K562 (cell line): ENCODE data around the gene SCNN1A. TPM values are rescaled to one million over a fixed set of nuclear protein-coding genes. Genes with fewer than 3 reads are reported as not detected.
A peak's percentile ranks its signal among the peaks of the same experiment; 100 is the strongest.

Experiments used
- EHMT2 ChIP-seq: fragments of 450-650 bp; IDR thresholded peaks from 2 replicates; pipeline ENCODE4 v1.6.1; 2018; ENCODE audit warnings: antibody characterized with exemption
- EP400 ChIP-seq: fragments of 450-650 bp; IDR thresholded peaks from 2 replicates; pipeline ENCODE4 v1.6.1; 2017; ENCODE audit warnings: antibody characterized with exemption, mild to moderate bottlenecking, moderate library complexity
- ETS2 ChIP-seq: IDR thresholded peaks from 2 replicates; pipeline ENCODE4 v1.6.1; 2016; ENCODE audit warnings: borderline replicate concordance, missing genetic modification characterization, mild to moderate bottlenecking, moderate library complexity, missing compliant biosample characterization; ENCODE audit not compliant: poor library complexity, severe bottlenecking
- GATAD2B ChIP-seq: fragments of 450-650 bp; IDR thresholded peaks from 2 replicates; pipeline ENCODE4 v1.6.1; 2017; ENCODE audit warnings: mild to moderate bottlenecking, borderline replicate concordance
- KLF6 ChIP-seq: fragments of 250-450 bp; sonication (Bioruptor Pico); IDR thresholded peaks from 2 replicates; pipeline ENCODE4 v1.4.0; 2020; ENCODE audit warnings: mild to moderate bottlenecking, moderate library complexity, borderline replicate concordance
- MCM2 ChIP-seq: fragments of 450-650 bp; IDR thresholded peaks from 2 replicates; pipeline ENCODE4 v1.6.1; 2017; ENCODE audit warnings: low read depth, mild to moderate bottlenecking
- NCOR1 ChIP-seq: fragments of 450-650 bp; IDR thresholded peaks from 2 replicates; pipeline ENCODE4 v1.6.1; 2016; ENCODE audit warnings: mild to moderate bottlenecking, moderate library complexity
- NFYB ChIP-seq: IDR thresholded peaks from 2 replicates; pipeline ENCODE4 v1.6.1; 2011; ENCODE audit warnings: mild to moderate bottlenecking, moderate library complexity; ENCODE audit not compliant: insufficient read length; ENCODE audit errors: extremely low read depth
- PHF8 ChIP-seq: fragments of 200-600 bp; sonication (generic); IDR thresholded peaks from 2 replicates; pipeline ENCODE4 v1.6.1; 2012; ENCODE audit warnings: mixed run types, mild to moderate bottlenecking, inconsistent platforms, low read length, moderate library complexity, borderline replicate concordance
- PML ChIP-seq: IDR thresholded peaks from 2 replicates; pipeline ENCODE4 v1.6.1; 2012; ENCODE audit warnings: low read length, inconsistent platforms
- POLR2G ChIP-seq: fragments of 200-400 bp; formaldehyde crosslinking; IDR thresholded peaks from 2 replicates; pipeline ENCODE4 v1.6.1; 2017; ENCODE audit warnings: low read depth, mild to moderate bottlenecking, antibody characterized with exemption, low read length, moderate library complexity
- RBBP5 ChIP-seq: fragments of 200-600 bp; sonication (generic); IDR thresholded peaks from 2 replicates; pipeline ENCODE4 v1.6.1; 2012; ENCODE audit warnings: borderline replicate concordance, mild to moderate bottlenecking, low read length, control low read depth, inconsistent platforms; ENCODE audit not compliant: insufficient read depth, poor library complexity, severe bottlenecking
- SAFB2 ChIP-seq: fragments of 200-400 bp; formaldehyde crosslinking; IDR thresholded peaks from 2 replicates; pipeline ENCODE4 v1.6.1; 2018; ENCODE audit warnings: borderline replicate concordance, low read length, low read depth, moderate library complexity; ENCODE audit not compliant: severe bottlenecking
- SMAD4 ChIP-seq: fragments of 250-450 bp; sonication (Bioruptor Pico); conservative IDR thresholded peaks from 2 replicates; pipeline ENCODE4 v1.8.0; 2021; ENCODE audit warnings: inconsistent platforms, mild to moderate bottlenecking, moderate library complexity
- SMARCB1 ChIP-seq: IDR thresholded peaks from 2 replicates; pipeline ENCODE4 v1.6.1; 2011; ENCODE audit warnings: improper control_type of control experiment, low read depth; ENCODE audit not compliant: insufficient read length
- ZNF316 ChIP-seq: fragments of 450-650 bp; IDR thresholded peaks from 2 replicates; pipeline ENCODE4 v1.6.1; 2016
- polyA plus RNA-seq, 8 experiments: library from polyadenylated mRNA; depleted of rRNA in 4 of 8; stranded (reverse) in 5 of 8; unstranded in 3 of 8; fragments of >200 nt; fragmentation: Nextera tagmentation in 2 of 8; fragmentation: Illumina TruSeq in 1 of 8; extraction: Ambion mirVana in 2 of 8; extraction: Trizol in 1 of 8; gene quantifications; 2 replicates each; pipeline versions ENCODE4 v1.2.1 to v1.2.3, GENCODE V29; 2011 to 2014; ENCODE audit warnings: inconsistent platforms in 1 of 8, missing spikeins in 1 of 8
- total RNA-seq, 7 experiments: library from RNA; depleted of rRNA in 6 of 7; stranded (reverse); fragments of >200 nt in 6 of 7; fragmentation: Illumina TruSeq in 2 of 7; extraction: Trizol in 2 of 7; gene quantifications; 2 replicates each; pipeline versions ENCODE4 v1.2.1 to v1.2.3, GENCODE V29; 2011 to 2021; ENCODE audit warnings: low replicate concordance in 1 of 7
- TF ChIP-seq, protein P1 (sequence below): fragments of 250-450 bp; sonication (Bioruptor Pico); IDR thresholded peaks from 2 replicates; pipeline ENCODE4 v1.4.0; 2020
- TF ChIP-seq, protein P2 (sequence below): fragments of 450-650 bp; IDR thresholded peaks from 2 replicates; pipeline ENCODE4 v1.6.1; 2017; ENCODE audit warnings: antibody characterized with exemption, mild to moderate bottlenecking

The SCNN1A gene
- total and polyA plus RNA-seq, 9 of the 15 experiments (the other 6 are each of a cell fraction or from before 2014, with no cell fraction given): 0.15 to 0.49 (median 0.32) TPM; not detected in 5

DNA sequence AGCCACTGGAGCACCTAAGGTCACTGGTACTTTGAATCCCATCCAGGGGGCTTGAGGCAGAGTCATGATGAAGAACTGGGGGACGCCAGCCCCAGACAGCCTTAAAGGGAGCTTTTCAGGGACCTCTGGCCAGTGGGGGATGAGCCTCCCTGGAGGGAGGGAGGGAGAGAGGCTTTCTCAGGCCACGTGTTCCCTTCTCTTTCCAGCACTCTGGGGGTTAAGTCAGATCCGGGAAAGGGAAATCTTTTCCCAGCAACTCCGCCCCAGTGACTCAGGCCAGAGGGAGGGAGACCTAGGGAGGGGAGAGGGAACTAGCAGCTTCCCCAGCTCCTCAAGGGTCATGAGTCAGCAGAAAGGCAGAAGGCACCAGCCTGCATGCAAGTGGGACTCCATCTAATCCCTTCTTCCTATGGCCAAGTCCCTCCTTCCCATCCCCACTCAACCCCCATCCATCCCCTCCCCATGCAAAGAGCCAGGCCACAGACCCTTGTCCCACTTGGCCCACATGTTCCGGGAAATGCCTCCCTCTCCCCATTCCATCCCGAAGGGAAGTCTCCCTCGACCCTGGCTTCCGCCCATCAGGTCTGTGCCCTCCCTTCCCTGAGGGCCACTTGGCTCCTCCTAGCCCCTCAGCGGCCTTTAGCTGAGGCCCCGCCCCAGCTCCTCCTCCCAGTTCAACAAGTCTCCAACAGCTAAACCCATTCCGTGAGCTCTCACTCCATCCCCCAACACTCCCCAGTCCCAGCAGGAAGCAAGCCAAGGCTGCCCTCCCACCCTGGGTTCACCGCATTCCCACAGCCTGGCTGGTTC, 39.1 kb downstream of the SCNN1A start (continued):
- 0 out of 2 replicates have a peak, but pooled peaks have one; percentile 64 for TF ChIP-seq GATAD2B
- TF ChIP-seq, protein P1, sequence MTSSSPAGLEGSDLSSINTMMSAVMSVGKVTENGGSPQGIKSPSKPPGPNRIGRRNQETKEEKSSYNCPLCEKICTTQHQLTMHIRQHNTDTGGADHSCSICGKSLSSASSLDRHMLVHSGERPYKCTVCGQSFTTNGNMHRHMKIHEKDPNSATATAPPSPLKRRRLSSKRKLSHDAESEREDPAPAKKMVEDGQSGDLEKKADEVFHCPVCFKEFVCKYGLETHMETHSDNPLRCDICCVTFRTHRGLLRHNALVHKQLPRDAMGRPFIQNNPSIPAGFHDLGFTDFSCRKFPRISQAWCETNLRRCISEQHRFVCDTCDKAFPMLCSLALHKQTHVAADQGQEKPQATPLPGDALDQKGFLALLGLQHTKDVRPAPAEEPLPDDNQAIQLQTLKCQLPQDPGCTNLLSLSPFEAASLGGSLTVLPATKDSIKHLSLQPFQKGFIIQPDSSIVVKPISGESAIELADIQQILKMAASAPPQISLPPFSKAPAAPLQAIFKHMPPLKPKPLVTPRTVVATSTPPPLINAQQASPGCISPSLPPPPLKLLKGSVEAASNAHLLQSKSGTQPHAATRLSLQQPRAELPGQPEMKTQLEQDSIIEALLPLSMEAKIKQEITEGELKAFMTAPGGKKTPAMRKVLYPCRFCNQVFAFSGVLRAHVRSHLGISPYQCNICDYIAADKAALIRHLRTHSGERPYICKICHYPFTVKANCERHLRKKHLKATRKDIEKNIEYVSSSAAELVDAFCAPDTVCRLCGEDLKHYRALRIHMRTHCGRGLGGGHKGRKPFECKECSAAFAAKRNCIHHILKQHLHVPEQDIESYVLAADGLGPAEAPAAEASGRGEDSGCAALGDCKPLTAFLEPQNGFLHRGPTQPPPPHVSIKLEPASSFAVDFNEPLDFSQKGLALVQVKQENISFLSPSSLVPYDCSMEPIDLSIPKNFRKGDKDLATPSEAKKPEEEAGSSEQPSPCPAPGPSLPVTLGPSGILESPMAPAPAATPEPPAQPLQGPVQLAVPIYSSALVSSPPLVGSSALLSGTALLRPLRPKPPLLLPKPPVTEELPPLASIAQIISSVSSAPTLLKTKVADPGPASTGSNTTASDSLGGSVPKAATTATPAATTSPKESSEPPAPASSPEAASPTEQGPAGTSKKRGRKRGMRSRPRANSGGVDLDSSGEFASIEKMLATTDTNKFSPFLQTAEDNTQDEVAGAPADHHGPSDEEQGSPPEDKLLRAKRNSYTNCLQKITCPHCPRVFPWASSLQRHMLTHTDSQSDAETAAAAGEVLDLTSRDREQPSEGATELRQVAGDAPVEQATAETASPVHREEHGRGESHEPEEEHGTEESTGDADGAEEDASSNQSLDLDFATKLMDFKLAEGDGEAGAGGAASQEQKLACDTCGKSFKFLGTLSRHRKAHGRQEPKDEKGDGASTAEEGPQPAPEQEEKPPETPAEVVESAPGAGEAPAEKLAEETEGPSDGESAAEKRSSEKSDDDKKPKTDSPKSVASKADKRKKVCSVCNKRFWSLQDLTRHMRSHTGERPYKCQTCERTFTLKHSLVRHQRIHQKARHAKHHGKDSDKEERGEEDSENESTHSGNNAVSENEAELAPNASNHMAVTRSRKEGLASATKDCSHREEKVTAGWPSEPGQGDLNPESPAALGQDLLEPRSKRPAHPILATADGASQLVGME: no peak
- TF ChIP-seq POLR2G: peak; percentile 81
- TF ChIP-seq, protein P2, sequence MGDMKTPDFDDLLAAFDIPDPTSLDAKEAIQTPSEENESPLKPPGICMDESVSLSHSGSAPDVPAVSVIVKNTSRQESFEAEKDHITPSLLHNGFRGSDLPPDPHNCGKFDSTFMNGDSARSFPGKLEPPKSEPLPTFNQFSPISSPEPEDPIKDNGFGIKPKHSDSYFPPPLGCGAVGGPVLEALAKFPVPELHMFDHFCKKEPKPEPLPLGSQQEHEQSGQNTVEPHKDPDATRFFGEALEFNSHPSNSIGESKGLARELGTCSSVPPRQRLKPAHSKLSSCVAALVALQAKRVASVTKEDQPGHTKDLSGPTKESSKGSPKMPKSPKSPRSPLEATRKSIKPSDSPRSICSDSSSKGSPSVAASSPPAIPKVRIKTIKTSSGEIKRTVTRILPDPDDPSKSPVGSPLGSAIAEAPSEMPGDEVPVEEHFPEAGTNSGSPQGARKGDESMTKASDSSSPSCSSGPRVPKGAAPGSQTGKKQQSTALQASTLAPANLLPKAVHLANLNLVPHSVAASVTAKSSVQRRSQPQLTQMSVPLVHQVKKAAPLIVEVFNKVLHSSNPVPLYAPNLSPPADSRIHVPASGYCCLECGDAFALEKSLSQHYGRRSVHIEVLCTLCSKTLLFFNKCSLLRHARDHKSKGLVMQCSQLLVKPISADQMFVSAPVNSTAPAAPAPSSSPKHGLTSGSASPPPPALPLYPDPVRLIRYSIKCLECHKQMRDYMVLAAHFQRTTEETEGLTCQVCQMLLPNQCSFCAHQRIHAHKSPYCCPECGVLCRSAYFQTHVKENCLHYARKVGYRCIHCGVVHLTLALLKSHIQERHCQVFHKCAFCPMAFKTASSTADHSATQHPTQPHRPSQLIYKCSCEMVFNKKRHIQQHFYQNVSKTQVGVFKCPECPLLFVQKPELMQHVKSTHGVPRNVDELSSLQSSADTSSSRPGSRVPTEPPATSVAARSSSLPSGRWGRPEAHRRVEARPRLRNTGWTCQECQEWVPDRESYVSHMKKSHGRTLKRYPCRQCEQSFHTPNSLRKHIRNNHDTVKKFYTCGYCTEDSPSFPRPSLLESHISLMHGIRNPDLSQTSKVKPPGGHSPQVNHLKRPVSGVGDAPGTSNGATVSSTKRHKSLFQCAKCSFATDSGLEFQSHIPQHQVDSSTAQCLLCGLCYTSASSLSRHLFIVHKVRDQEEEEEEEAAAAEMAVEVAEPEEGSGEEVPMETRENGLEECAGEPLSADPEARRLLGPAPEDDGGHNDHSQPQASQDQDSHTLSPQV: 0 out of 2 replicates have a peak, but pooled peaks have one; percentile 45
- TF ChIP-seq SMARCB1: no peak
- TF ChIP-seq RBBP5: peak; percentile 37
- TF ChIP-seq ETS2: no peak
- TF ChIP-seq PML: peak; percentile 39; the same call in 1 of the 2 replicates
- TF ChIP-seq EHMT2: peak; percentile 39; the same call in 1 of the 2 replicates
- no peak for TF ChIP-seq KLF6 (CRISPR knock-in tag)
- no peak for TF ChIP-seq MCM2
- no peak for TF ChIP-seq SAFB2
- peak; percentile 100 for TF ChIP-seq ZNF316
- peak; percentile 41 for TF ChIP-seq NCOR1
- TF ChIP-seq NFYB: no peak
- peak; percentile 42; the same call in 1 of the 2 replicates for TF ChIP-seq PHF8
- TF ChIP-seq EP400: peak; percentile 90
- 0 out of 2 replicates have a peak, but pooled peaks have one; percentile 25 for TF ChIP-seq SMAD4 (CRISPR knock-in tag)
